ENCODE measurements around the gene MCC. TPM values are rescaled to one million over a fixed set of nuclear protein-coding genes. Genes with fewer than 3 reads are reported as not detected.
A peak's percentile ranks its signal among the peaks of the same experiment; 100 is the strongest.

The MCC gene
- total RNA-seq, 4 donors from 2014 or later: 17.0 to 24.8 (median 21.0) TPM

- Histone ChIP-seq H3K27ac (replicated peaks in 1 of 4) (no peak overlapping the region), H3K9me3 (no peaks in the 10 kb centered on the region), H3K4me3 (no peak overlapping the region), H3K27me3 (no peaks in the 10 kb centered on the region), H3K36me3 (peaks cover 0 to 9% (median 0%) of the 10 kb centered on the region in 4 donors), H3K4me1 (peaks cover 0 to 11% (median 0%) of the 10 kb centered on the region in 4 donors)
- WGBS: 96% methylated on average over 4 of the region's 4 CpGs
- no peak for TF ChIP-seq CTCF (IDR thresholded peaks at IDR 0.05)
- TF ChIP-seq POLR2A (IDR thresholded peaks at IDR 0.05; ENCODE audit: low read depth): no peak
- no peak for TF ChIP-seq EP300 (IDR thresholded peaks at IDR 0.05)
- TF ChIP-seq POLR2AphosphoS5 (IDR thresholded peaks at IDR 0.05): no peak
- intact Hi-C loops (cut with DNase I): no loop called here
- DNase-seq (ENCODE audit: extremely low spot score): peak; percentile 66
Measured at GRCh38 chr5:113142186-113142585, 346.1 kb downstream of the MCC start.

GRCh38 chr5:113140837-113141671, 347.2 kb downstream of the MCC start:
- WGBS: 70% methylated on average over 9 of the region's 9 CpGs
- intact Hi-C loops (cut with DNase I): no loop called here
- TF ChIP-seq POLR2AphosphoS5 (IDR thresholded peaks at IDR 0.05) (peak in 1 of 2 donors; percentile 21), POLR2A (IDR thresholded peaks at IDR 0.05; ENCODE audit: low read depth) (no peak), EP300 (IDR thresholded peaks at IDR 0.05) (no peak)
- peak; percentile 88 for DNase-seq (ENCODE audit: extremely low spot score)
- no peak overlapping the region for H3K4me3 ChIP-seq
- H3K27ac ChIP-seq (replicated peaks in 1 of 4): peak overlapping the region in 2 of 4 donors; percentile 16 to 17
- no peaks in the 10 kb centered on the region for H3K27me3 ChIP-seq
- no peaks in the 10 kb centered on the region for H3K9me3 ChIP-seq
- H3K4me1 ChIP-seq: peaks cover 0 to 11% (median 0%) of the 10 kb centered on the region in 4 donors
- peaks cover 0 to 9% (median 0%) of the 10 kb centered on the region in 4 donors for H3K36me3 ChIP-seq

GRCh38 chr5:113133211-113133975, 354.9 kb downstream of the MCC start:
- Histone ChIP-seq H3K27ac (replicated peaks in 1 of 4) (no peak overlapping the region), H3K36me3 (no peaks in the 10 kb centered on the region), H3K9me3 (no peaks in the 10 kb centered on the region), H3K27me3 (no peaks in the 10 kb centered on the region), H3K4me3 (no peak overlapping the region), H3K4me1 (peaks cover 0 to 8% (median 2%) of the 10 kb centered on the region in 4 donors)
- DNase-seq (ENCODE audit: extremely low spot score): no peak
- intact Hi-C loops (cut with DNase I): no loop called here
- WGBS: 96% methylated on average over 3 of the region's 3 CpGs
- no peak for TF ChIP-seq POLR2AphosphoS5 (IDR thresholded peaks at IDR 0.05)
- no peak for TF ChIP-seq EP300 (IDR thresholded peaks at IDR 0.05)
- TF ChIP-seq CTCF (IDR thresholded peaks at IDR 0.05): no peak
- TF ChIP-seq POLR2A (IDR thresholded peaks at IDR 0.05; ENCODE audit: low read depth): no peak

- TF ChIP-seq POLR2AphosphoS5 (IDR thresholded peaks at IDR 0.05) (no peak), EP300 (IDR thresholded peaks at IDR 0.05) (no peak), POLR2A (IDR thresholded peaks at IDR 0.05; ENCODE audit: low read depth) (no peak), CTCF (IDR thresholded peaks at IDR 0.05) (no peak)
- H3K27ac ChIP-seq (replicated peaks in 1 of 4): no peak overlapping the region
- DNase-seq (ENCODE audit: extremely low spot score): peak; percentile 29
- H3K4me3 ChIP-seq: no peak overlapping the region
- H3K9me3 ChIP-seq: no peaks in the 10 kb centered on the region
- intact Hi-C loops (cut with DNase I): no loop called here
- H3K36me3 ChIP-seq: no peaks in the 10 kb centered on the region
- H3K4me1 ChIP-seq: peaks cover 0 to 8% (median 2%) of the 10 kb centered on the region in 4 donors
- H3K27me3 ChIP-seq: no peaks in the 10 kb centered on the region
Measured at GRCh38 chr5:113132564-113132963, 355.7 kb downstream of the MCC start.
